ENCODE data around the gene MYOD1.

MYOD1 gene

GRCh38 chr11:17711836-17712235 is 7.5 kb upstream of the MYOD1 start:
- no peaks in the 10 kb centered on the region for H3F3A ChIP-seq (ENCODE audit: insufficient read depth, low read length)
- H3K27ac ChIP-seq (ENCODE audit: low read length): no peak overlapping the region
- no peaks in the 10 kb centered on the region for H3K36me3 ChIP-seq (replicated peaks; ENCODE audit: insufficient read depth, low read length)
- no peaks in the 10 kb centered on the region for H3K79me2 ChIP-seq (ENCODE audit: low read length)
- DNase-seq: no peak
- H4K20me1 ChIP-seq (ENCODE audit: insufficient read depth, low read length): no peaks in the 10 kb centered on the region
- no peak overlapping the region for H2AFZ ChIP-seq (ENCODE audit: low read length)
- H3K4me1 ChIP-seq (ENCODE audit: low read length): no peaks in the 10 kb centered on the region
- TF ChIP-seq EZH2 (optimal IDR thresholded peaks at IDR 0.05; ENCODE audit: low read depth, low read length) (no peak), EZH2phosphoT487 (IDR thresholded peaks at IDR 0.05; ENCODE audit: low read length) (no peak)
- TF ChIP-seq, protein P1, sequence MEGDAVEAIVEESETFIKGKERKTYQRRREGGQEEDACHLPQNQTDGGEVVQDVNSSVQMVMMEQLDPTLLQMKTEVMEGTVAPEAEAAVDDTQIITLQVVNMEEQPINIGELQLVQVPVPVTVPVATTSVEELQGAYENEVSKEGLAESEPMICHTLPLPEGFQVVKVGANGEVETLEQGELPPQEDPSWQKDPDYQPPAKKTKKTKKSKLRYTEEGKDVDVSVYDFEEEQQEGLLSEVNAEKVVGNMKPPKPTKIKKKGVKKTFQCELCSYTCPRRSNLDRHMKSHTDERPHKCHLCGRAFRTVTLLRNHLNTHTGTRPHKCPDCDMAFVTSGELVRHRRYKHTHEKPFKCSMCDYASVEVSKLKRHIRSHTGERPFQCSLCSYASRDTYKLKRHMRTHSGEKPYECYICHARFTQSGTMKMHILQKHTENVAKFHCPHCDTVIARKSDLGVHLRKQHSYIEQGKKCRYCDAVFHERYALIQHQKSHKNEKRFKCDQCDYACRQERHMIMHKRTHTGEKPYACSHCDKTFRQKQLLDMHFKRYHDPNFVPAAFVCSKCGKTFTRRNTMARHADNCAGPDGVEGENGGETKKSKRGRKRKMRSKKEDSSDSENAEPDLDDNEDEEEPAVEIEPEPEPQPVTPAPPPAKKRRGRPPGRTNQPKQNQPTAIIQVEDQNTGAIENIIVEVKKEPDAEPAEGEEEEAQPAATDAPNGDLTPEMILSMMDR (IDR thresholded peaks at IDR 0.05; ENCODE audit: low read length): no peak
- H3K9me2 ChIP-seq (replicated peaks; ENCODE audit: insufficient read depth, low read length): no peaks in the 10 kb centered on the region
- H3K4me3 ChIP-seq (ENCODE audit: low read length): no peak overlapping the region
- no peaks in the 10 kb centered on the region for H3K9me3 ChIP-seq (replicated peaks; ENCODE audit: insufficient read depth, low read length)
- H3K27me3 ChIP-seq (replicated peaks; ENCODE audit: insufficient read depth, low read length): no peaks in the 10 kb centered on the region
- no peak overlapping the region for H3K4me2 ChIP-seq (ENCODE audit: low read depth, low read length)
- H3K9ac ChIP-seq (ENCODE audit: low read length): no peak overlapping the region

DNA sequence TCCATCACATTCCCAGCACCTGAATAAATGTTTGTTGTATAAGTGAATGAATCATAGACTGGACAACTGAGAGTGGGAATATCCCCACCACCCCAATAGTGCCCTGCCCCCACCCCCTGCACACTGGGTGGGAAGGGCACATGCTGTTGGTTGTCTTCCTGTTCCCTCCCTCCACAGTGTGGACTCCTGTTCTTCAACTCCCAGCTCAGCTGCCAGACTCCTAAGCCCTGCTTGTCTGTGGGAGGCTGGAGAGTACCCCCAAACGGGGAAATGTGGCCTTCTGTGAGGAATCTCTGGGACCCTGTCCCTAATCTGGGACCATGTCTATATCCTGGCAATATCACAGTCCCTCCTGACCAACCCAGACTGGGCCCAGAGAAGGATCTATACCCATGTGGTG is 5.5 kb upstream of the MYOD1 start:
- no peaks in the 10 kb centered on the region for H3K79me2 ChIP-seq (ENCODE audit: low read length)
- no peak for DNase-seq
- no peak overlapping the region for H3K27ac ChIP-seq (ENCODE audit: low read length)
- no peaks in the 10 kb centered on the region for H3K9me3 ChIP-seq (replicated peaks; ENCODE audit: insufficient read depth, low read length)
- H2AFZ ChIP-seq (ENCODE audit: low read length): no peak overlapping the region
- no peaks in the 10 kb centered on the region for H3K36me3 ChIP-seq (replicated peaks; ENCODE audit: insufficient read depth, low read length)
- H3F3A ChIP-seq (ENCODE audit: insufficient read depth, low read length): no peaks in the 10 kb centered on the region
- no peak overlapping the region for H3K9ac ChIP-seq (ENCODE audit: low read length)
- H4K20me1 ChIP-seq (ENCODE audit: insufficient read depth, low read length): no peaks in the 10 kb centered on the region
- no peaks in the 10 kb centered on the region for H3K4me1 ChIP-seq (ENCODE audit: low read length)
- no peak overlapping the region for H3K4me3 ChIP-seq (ENCODE audit: low read length)
- no peaks in the 10 kb centered on the region for H3K9me2 ChIP-seq (replicated peaks; ENCODE audit: insufficient read depth, low read length)
- no peaks in the 10 kb centered on the region; the same call in 1 of the 2 replicates for H3K27me3 ChIP-seq (replicated peaks; ENCODE audit: insufficient read depth, low read length)
- H3K4me2 ChIP-seq (ENCODE audit: low read depth, low read length): no peak overlapping the region
- TF ChIP-seq, protein P1 (IDR thresholded peaks at IDR 0.05; ENCODE audit: low read length): no peak
- TF ChIP-seq EZH2phosphoT487 (IDR thresholded peaks at IDR 0.05; ENCODE audit: low read length): no peak
- no peak for TF ChIP-seq EZH2 (optimal IDR thresholded peaks at IDR 0.05; ENCODE audit: low read depth, low read length)

DNA sequence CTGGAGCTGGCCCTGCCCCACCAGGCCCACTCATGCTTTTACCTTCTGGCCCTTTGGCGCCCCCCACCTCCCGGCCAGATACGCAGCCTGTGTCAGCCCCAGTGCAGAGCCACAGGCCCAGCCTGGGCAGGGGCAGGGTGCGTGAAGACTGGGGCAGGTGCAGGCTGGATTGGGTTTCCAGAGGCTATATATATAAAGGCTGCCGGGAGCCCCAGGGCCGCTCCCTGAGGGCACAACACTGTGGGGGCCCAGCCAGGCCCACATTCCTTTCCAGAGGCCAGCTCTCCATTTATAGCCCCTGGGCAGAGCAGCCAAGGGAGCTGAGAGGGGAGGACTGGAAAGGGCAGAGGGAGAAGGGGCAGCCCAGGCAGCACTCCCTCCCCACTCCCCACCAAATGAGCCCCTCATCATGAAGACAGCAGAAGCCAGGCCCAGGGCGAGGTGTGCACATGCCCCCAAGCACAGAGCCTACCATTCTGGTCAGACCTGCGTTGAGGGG is 5.0 kb upstream of the MYOD1 start:
- H3K36me3 ChIP-seq (replicated peaks; ENCODE audit: insufficient read depth, low read length): no peaks in the 10 kb centered on the region
- H3K27ac ChIP-seq (ENCODE audit: low read length): no peak overlapping the region
- no peaks in the 10 kb centered on the region for H4K20me1 ChIP-seq (ENCODE audit: insufficient read depth, low read length)
- no peak for DNase-seq
- H3K4me2 ChIP-seq (ENCODE audit: low read depth, low read length): no peak overlapping the region
- no peak overlapping the region for H2AFZ ChIP-seq (ENCODE audit: low read length)
- no peaks in the 10 kb centered on the region for H3K9me2 ChIP-seq (replicated peaks; ENCODE audit: insufficient read depth, low read length)
- H3K27me3 ChIP-seq (replicated peaks; ENCODE audit: insufficient read depth, low read length): no peaks in the 10 kb centered on the region; the same call in 1 of the 2 replicates
- no peaks in the 10 kb centered on the region for H3K4me1 ChIP-seq (ENCODE audit: low read length)
- no peaks in the 10 kb centered on the region for H3K9me3 ChIP-seq (replicated peaks; ENCODE audit: insufficient read depth, low read length)
- no peaks in the 10 kb centered on the region for H3K79me2 ChIP-seq (ENCODE audit: low read length)
- H3F3A ChIP-seq (ENCODE audit: insufficient read depth, low read length): no peaks in the 10 kb centered on the region
- TF ChIP-seq, protein P1 (IDR thresholded peaks at IDR 0.05; ENCODE audit: low read length): no peak
- TF ChIP-seq EZH2phosphoT487 (IDR thresholded peaks at IDR 0.05; ENCODE audit: low read length) (no peak), EZH2 (optimal IDR thresholded peaks at IDR 0.05; ENCODE audit: low read depth, low read length) (no peak)
- H3K4me3 ChIP-seq (ENCODE audit: low read length): no peak overlapping the region
- no peak overlapping the region for H3K9ac ChIP-seq (ENCODE audit: low read length)
